Bronchial epithelial cell (primary cell): ENCODE data around the gene RGL2. TPM values are rescaled to one million over a fixed set of nuclear protein-coding genes. Genes with fewer than 3 reads are reported as not detected.

Experiments used
- DNase-seq: peaks from one replicate; pipeline ENCODE4 v3.0.0-alpha.2; 2010; ENCODE audit warnings: low read depth
- FAIRE-seq: peaks from 2 replicates; lab custom pipeline; 2011; peaks lifted over from hg19 to GRCh38; lab: Jason Lieb, UNC
- H3K27me3 ChIP-seq: 2 replicates; pipeline ENCODE4 v1.5.1; 2011; ENCODE audit warnings: low read length; ENCODE audit not compliant: control insufficient read depth, insufficient read depth
- H3K36me3 ChIP-seq: 2 replicates; pipeline ENCODE4 v1.5.1; 2011; ENCODE audit warnings: low read length; ENCODE audit not compliant: control insufficient read depth, insufficient read depth
- H3K4me3 ChIP-seq: 2 replicates; pipeline ENCODE4 v1.5.1; 2011; ENCODE audit warnings: mild to moderate bottlenecking, low read depth, low read length, control low read depth
- total RNA-seq: library from RNA; depleted of rRNA; stranded (reverse); fragments of >200 nt; gene quantifications from 2 replicates; pipeline ENCODE4 v1.2.1, GENCODE V29; 2014
- TF ChIP-seq, protein P1 (sequence below): IDR thresholded peaks from 2 replicates; pipeline ENCODE4 v1.5.1; 2011; ENCODE audit warnings: mild to moderate bottlenecking, moderate library complexity, low read length, control low read depth, inconsistent platforms; ENCODE audit not compliant: insufficient read depth, severe bottlenecking

RGL2 gene
- total RNA-seq, 1 donor from 2014 or later, result 22.6 TPM

DNA sequence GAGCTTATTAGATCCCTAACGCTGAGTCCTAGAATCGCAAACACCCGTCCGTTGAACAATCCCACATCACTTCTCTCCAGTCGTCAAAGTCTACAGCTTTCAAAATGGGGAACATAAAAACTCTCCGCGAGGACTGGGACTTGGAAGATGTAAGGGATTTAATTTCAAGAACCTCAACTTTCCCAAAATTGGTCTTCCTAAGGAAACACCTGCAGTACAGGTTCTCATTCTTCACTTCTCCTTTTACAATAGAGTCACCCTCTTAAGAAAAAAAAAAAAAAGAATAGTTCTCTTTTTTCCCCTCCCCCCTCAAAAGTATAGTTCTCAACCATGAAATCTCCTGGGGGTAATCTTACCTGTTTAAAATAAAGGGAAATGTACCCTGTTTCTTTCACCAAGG, 25.4 kb upstream of the RGL2 start:
- no peak for FAIRE-seq
- TF ChIP-seq, protein P1, sequence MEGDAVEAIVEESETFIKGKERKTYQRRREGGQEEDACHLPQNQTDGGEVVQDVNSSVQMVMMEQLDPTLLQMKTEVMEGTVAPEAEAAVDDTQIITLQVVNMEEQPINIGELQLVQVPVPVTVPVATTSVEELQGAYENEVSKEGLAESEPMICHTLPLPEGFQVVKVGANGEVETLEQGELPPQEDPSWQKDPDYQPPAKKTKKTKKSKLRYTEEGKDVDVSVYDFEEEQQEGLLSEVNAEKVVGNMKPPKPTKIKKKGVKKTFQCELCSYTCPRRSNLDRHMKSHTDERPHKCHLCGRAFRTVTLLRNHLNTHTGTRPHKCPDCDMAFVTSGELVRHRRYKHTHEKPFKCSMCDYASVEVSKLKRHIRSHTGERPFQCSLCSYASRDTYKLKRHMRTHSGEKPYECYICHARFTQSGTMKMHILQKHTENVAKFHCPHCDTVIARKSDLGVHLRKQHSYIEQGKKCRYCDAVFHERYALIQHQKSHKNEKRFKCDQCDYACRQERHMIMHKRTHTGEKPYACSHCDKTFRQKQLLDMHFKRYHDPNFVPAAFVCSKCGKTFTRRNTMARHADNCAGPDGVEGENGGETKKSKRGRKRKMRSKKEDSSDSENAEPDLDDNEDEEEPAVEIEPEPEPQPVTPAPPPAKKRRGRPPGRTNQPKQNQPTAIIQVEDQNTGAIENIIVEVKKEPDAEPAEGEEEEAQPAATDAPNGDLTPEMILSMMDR, result no peak

DNA sequence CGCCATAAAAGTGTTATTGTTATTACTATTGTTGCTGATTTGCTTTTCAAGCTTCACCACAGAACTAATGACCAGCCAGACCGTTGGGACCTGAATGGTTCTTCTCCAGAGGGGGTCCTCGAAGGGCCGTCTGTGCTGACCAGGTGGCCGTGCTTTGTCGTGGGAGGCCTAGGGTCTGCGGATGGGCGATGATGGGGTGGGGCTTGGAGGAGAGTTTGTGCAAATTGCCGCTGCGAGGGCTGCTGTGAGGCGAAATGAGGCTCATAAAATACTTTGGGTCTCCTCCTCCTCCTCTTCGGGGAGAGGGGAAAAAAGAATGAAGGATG, 24.8 kb upstream of the RGL2 start:
- FAIRE-seq, result no peak
- Histone ChIP-seq H3K36me3 (peaks cover 20% of the 10 kb centered on the region), H3K27me3 (no peaks in the 10 kb centered on the region), H3K4me3 (peak overlapping the region; percentile 77)
- no peak for DNase-seq
- TF ChIP-seq, protein P1, result no peak

More for the DNA sequence above, 25.4 kb upstream of the RGL2 start:
- Histone ChIP-seq H3K27me3 (no peaks in the 10 kb centered on the region), H3K4me3 (no peak overlapping the region), H3K36me3 (peaks cover 16% of the 10 kb centered on the region)
- no peak for DNase-seq

DNA sequence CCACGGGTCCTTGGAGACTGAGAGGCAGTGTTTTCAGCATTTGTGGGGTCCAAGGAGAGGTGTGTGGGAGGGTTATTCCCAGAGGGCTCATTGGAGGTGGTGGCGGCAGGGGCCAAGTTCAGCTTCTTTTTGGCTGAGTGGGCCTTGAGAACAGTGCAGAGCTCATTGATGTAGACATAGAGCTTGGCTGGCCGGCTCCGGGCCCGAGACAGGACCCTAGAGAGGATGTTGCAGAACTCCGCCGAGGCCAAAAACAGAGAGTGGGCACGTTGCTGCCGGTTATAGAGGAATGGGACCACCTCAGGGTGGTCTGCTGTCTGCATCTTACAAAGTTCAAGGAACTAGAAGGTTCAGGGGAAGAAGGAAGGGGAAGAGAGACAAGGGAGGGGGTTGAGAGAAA, 22.5 kb upstream of the RGL2 start:
- FAIRE-seq, result no peak
- H3K4me3 ChIP-seq, result no peak overlapping the region
- TF ChIP-seq, protein P1, result no peak
- DNase-seq, result no peak
- H3K36me3 ChIP-seq, result peaks cover 23% of the 10 kb centered on the region
- H3K27me3 ChIP-seq, result no peaks in the 10 kb centered on the region

DNA sequence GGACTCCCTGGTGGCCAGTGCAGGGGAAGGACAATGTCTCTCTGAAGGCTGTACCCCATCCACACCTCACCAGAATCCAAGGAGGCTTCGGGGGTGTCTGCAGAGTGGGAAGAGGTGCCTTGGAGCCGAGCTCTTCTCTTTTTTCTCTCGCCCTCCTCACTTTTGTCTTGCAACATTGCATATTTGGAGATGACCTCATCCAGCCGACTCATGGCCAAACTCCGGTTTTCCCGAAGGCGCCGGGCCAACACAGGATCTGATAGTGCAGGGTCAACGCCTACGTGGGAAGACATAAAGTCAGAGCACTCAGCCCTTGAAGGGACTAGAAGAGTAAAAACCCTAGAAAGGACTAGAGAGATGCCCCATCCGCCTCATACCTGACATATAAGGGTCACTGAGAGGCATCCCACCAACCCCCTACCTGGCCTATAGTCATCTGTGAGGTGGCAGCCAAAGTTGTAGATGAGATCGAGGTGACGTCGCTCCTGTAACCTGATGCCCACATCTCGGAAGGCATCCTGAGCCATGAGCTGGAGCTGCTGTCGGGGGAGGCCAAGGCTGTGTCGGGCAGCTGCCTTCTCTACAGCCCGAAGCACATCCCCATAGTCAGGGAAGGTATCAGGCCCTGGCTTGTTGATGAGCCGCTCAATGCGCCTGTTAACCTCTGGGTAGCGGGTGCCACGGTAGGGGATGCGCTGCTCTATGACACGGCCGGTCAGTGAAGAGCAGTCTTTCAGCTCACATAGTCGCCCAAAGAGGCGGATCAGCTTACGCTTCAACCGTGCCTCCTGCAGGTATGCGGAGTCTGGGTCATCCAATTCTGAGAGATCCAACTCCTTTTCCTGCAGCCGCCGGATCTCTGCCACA, 21.8 kb upstream of the RGL2 start:
- DNase-seq (peak; percentile 88), FAIRE-seq (no peak)
- Histone ChIP-seq H3K4me3 (no peak overlapping the region), H3K36me3 (peaks cover 24% of the 10 kb centered on the region), H3K27me3 (no peaks in the 10 kb centered on the region)
- TF ChIP-seq, protein P1, result no peak

DNA sequence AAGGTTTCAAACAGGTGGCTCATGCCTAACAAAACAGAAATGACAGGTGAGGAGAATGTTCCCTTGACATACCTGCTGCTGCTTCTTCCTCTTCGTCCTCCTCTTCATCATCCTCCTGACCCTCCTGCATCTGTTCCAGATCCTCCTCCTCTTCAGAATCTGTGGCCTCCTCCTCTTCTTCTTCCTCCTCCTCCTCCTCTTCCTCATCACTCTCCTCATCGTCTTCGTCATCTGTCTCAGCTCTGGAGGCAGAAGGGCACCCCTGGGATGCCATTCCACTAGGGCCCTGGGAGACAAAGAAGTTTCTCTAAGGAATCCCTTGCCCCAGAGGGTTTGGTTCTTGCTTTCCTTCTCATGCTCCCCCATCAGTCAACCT, 21.2 kb upstream of the RGL2 start:
- no peak overlapping the region for H3K4me3 ChIP-seq

More for the DNA sequence above, 21.2 kb upstream of the RGL2 start:
- FAIRE-seq, result no peak
- TF ChIP-seq, protein P1, result no peak
- DNase-seq, result no peak
- H3K27me3 ChIP-seq, result no peaks in the 10 kb centered on the region
- peaks cover 24% of the 10 kb centered on the region for H3K36me3 ChIP-seq
